GM19328 (cell line): Measurements from ENCODE around the gene PITPNM1.
A peak's percentile ranks its signal among the peaks of the same experiment; 100 is the strongest.
"Not testable (repeated sequence)": the region's sequence is repeated elsewhere in the genome, so short reads cannot be mapped to it uniquely, and the experiment has no call there.

Experiments
- ATAC-seq: cut with Tn5 transposase; IDR thresholded peaks from one replicate; pipeline ENCODE4 v1.9.1; 2021; ENCODE audit warnings: mild to moderate bottlenecking, moderate library complexity; ENCODE audit not compliant: unreplicated experiment

PITPNM1 gene

GRCh38 chr11:67523556-67524479 is 18.7 kb upstream of the PITPNM1 start:
- no peak for ATAC-seq

DNA sequence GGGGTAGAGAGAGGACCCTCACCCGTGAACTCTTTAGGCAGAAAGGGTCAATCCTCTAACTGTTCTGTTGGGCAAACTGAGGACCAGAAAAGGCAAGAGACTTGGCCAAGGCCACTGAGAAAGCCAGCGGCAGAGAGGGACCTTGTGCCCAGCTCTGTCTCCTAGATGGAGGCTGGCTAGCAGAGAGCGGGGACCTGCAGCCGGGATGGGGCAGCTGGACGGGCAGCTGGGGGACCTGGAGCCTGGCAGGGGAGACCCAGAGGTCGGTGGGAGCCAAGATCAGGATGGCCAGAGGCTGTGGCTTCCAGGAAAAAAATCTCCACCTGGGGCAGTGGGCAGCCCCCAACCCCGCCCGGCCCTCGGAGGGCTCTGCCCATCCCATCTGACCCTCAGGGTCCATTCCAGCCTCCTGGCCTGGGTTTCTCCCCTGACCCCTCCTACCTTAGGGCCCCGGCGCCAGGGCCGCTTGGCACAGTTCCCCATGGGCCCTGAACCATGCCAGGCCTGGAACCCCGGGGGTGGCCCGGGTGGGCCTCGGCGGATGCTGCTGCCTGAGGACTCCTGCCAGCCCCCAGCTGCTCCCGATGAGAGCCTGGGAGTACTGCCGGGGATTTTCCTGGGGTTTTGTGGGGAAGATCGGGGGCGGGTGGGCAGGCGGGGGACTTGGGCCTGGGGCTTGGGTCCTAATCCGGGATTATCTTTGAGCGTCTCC is 17.8 kb upstream of the PITPNM1 start, which contains the start of gene CABP2:
Gene CABP2, minus strand, starts transcription at position 603 of the 712 bp plus-strand sequence. Its CDS starts 120 bp downstream, at position 483.
- no peak for ATAC-seq

DNA sequence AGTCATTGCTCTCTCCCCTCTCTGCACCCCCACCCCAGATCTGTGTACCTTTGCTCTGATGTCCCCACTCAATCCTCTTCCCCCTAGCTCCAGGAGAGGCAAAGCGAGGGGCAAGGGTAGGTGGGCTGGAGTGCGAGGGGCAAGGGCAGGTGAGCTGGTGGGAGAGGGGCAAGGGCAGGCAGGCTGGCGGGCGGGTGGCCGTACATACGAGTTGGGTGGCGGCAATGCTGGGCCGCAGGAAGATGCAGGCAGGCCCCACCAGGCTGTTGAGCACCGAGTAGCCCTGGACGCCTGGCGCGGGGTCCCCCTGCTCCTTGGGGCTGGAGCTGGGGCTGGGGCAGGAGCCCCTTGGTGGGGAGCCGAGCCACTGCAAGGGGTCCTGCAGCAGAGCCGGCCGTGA is 17.2 kb upstream of the PITPNM1 start:
- ATAC-seq = no peak

DNA sequence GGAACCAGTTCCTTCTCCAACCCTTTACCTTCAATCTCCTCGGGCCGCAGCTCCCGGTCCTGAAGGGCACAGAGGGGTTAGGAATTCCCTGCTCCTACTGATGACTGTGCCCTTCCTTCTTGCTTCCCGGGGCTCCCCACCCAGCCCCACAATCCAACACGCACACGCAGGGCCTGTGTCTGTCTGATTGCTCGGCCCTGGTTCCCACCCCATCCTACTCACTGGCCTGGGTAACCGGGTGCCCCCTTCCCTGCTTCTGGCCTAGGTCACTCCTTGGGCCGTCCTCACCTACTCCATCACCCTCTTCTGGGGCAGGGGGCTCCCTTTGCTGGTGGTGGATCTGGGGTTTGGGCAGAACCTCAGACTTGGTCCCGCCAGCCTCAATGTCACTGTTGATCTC is 16.8 kb upstream of the PITPNM1 start:
- ATAC-seq = no peak

DNA sequence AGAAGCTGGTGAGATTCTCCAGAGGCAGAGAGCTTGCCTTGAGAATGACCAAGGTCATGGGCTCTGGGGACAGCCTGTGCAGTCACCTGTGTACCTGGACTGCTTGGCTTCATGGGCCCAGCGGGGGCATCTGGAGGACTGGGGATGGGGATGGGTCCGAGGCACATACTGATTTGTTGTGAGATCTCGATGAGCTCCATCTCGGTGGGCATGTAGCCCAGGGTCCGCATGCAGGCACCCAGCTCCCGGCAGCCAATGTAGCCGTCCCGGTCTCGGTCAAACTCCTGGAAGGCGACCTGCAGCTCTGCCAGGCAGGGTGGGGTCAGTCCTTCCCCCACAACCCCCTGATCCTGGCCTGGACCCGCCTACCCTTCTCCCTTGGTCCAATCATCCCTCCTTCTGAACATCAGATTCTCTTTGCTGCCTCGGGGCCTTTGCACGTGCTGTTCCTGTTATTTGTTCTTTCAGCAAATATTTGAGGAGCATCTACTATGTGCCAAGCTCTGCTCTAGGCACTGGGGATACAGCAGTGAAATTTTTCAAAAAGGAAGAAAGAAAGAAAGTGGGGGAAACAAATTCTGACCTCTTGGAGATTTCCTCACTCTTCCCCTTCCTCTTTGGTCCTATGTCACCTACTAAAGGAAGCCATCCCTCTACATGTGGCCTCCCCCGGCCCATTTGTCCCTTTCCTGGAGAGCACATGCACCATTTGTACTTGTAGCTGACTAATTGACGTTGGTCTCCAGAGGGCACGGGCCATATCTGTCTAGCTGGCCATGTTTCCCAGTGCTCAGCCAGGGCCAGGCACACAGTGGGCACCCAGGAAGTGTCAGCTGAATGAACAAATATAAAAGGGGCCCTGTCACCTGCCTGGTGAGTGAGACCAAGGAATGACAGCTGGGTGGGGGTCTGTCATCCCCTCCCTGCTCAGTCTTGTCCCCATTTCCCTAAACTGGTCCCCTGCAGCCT is 16.0 kb upstream of the PITPNM1 start:
- no peak for ATAC-seq

- no peak for ATAC-seq
Observed at GRCh38 chr11:67519726-67520125, 14.6 kb upstream of the PITPNM1 start.

GRCh38 chr11:67517784-67518552 is 12.8 kb upstream of the PITPNM1 start:
- ATAC-seq = no peak

GRCh38 chr11:67516806-67517205 is 11.6 kb upstream of the PITPNM1 start:
- ATAC-seq = no peak

- ATAC-seq = no peak
Observed at GRCh38 chr11:67514116-67514515, 9.0 kb upstream of the PITPNM1 start.

GRCh38 chr11:67511558-67511957 is 6.4 kb upstream of the PITPNM1 start:
- ATAC-seq = not testable (repeated sequence)

DNA sequence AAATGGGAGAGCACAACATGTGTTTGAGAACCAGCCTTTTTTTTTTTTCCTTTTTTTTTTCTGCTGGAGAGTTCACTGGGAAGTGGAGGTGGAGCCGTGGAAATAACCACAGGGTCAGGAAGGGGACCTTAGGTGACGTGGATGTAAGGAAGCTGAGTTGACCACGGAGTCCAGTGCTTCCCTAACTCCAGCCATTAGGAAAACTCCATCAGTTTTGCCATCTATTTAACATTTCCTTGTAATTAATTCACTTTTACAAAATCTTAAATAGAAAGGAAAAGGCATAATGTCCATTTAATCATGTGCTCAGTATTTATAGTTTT is 4.8 kb upstream of the PITPNM1 start:
- no peak for ATAC-seq

DNA sequence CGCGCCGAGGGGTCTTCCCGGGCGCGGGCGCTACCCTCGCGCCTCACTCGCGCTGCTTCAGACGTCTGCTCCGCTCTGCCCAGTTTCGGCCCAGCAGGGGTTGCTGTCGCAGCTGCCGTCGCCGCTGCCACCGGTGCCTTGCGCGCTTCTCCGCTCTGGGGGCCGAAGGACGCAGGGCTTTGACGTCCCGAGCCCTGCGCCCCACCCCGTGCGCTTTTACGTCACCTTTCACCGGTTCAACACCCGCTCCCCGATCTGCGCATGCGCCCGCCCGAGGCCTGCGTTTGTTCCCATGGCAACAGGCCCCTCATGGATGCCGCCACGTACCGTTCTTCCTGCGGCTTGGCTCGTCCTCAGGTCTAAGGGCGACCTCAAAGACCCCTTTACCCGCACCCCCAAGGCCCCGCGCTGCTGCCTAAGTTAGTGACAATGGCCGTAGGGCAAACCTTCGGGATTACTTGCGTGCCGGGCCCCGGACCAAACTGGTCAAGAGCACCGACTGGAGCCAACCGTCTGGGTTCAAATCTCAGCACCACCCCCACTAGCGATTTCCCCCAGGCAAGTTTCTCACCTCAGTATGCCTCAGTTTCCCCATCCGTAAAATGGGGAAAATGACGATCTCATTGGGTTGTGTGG is 3.4 kb upstream of the PITPNM1 start:
- peak; percentile 35 for ATAC-seq

DNA sequence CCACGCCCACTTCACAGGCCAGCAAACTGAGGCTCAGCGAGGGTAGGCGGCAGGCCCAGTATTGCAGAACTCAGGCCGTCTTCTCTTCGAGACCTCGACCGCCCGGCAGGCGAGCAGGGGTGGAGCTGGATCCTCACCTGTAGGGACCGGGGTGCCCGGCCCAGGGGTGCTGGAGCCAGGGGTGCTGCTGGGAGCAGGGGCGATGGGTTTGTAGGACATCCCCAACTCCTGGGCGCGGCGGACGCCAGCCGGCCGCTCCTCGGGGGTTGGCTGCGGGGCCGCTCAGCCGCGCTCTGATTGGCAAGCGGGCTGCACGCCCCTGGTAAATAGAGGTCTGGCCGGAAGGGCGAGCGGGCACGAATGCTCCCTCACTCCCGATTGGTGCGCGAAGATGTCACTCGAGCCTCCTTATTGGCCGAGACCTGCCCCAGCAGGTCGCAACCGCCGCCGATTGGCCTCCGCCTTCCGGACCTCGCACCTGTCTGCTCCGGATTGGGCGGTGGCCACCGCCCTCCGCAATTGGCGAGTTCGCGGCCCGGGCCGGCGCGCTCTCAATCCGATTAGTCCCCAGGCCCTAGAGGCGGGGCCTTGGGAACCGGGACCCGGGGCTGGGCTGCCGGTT is 2.8 kb upstream of the PITPNM1 start, which contains the start of gene CDK2AP2:
Gene CDK2AP2, minus strand, starts transcription at position 299 of the 622 bp plus-strand sequence. Its CDS starts 80 bp downstream, at position 219.
- peak; percentile 78 for ATAC-seq

DNA sequence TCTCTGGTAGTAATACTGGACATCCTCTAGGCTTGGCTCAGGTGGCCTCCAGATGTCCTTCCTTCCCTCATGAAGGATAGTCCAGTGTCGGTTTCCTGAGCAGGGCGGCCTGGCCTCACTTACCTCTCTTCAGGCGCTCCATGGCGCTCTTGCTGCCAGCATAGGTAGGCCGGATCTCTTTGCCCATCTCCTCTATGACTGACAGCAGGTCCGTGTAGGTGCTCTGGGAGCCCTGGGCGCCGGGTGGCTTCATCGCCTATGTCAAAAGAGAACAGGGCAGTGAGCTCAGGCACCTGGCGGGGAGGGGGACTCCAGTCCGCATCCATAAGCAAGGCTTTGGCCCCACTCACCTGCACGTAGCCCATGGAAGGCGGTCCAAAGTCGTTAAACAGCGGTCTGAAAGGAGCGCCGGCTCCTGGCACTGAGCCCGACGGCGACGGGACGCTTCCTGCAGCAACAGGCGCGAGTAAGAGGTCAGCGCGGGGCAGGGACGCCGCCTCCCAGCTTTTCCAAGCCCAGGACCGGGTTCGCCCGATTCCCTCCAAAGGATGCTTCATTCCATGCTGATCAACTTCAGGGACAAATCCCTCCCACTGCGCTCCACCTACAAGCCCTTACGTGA is 2.2 kb upstream of the PITPNM1 start:
- no peak for ATAC-seq

DNA sequence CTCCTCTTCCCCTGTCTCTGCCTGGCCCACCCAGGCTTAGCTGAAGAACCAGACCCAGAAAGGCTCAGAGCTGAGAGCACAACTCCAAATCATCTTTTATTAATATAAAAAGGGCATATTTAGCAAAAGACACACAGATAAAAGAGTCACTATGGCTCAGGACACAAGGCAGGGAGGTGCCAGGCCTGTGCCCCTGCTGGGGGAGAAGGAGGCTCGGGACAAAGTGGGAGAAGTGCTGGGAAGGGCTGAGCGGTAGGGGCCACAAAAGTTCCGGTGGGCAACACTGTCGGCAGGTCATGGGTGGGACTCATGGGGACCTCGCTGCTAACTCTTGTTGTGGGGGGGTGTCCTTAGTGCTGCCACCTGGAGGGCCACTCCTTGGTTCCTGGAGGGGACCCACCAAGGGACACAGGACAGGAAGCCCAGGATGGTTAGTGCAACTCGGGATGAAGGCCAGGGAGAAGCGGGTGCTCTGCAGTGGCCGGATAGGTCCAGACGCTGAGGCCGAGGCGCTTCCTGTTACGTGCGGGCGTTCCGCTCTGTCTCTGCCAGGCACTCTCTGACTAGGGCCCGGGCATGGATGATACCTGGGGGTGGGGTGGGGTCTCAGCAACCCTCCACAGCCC is 1.4 kb upstream of the PITPNM1 start:
- no peak for ATAC-seq

DNA sequence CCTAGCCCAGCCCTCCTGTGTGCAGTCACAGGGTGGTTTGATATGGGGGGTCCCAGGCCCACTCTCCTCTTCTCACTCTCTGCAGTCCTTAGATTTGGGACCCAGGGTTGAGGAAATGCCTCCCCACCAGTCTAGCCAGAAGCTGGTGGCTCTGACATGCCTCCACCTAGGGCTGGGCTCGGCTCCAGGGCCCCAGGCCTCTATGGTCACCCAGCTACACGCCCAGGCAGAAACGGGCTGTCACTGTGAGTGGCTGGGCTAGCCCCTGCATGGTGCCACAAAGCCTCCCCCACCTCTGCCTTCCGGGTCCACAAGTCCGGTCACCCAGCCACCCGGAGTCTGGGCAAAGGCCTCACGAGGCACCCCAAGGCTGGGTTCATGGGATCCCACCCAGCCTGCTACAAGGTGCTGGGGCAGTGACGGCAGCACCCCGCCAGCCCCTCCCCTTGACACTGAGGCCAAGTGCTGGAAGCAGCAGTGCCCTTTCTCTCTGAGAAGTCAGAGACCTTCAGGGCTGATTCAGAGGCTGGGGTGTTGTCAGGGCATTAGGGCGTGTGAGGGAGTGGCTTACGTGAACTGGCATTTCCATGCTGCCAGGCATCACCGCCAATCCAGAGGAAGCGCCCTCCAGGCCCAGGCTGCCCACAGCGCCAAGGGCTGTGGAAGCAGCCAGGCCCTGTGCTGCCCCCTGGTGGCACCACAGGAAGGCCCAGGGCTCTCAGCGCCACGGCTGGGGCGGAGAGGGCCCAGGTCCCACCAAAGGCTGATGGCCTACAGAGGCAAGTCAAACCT is 638 bp upstream of the PITPNM1 start:
- no peak for ATAC-seq
